ENCODE results near the gene CHRNA3. TPM values are rescaled to one million over a fixed set of nuclear protein-coding genes. Genes with fewer than 3 reads are reported as not detected.

Gene CHRNA3
- total RNA-seq = not detected
- long read RNA-seq = 0 reads

- ATAC-seq (peak; percentile 21), DNase-seq (no peak)
- intact Hi-C loops (cut with micrococcal nuclease) = no loop called here
Observed at GRCh38 chr15:78620527-78621421, at the start of gene CHRNA3. CHRNA3 (minus strand) TSS chr15:78620996; CDS start chr15:78620794, 202 bp downstream.

GRCh38 chr15:78668987-78669386 is 48.2 kb upstream of the CHRNA3 start:
- intact Hi-C loops (cut with micrococcal nuclease) = no loop called here
- ATAC-seq (no peak), DNase-seq (no peak)

DNA sequence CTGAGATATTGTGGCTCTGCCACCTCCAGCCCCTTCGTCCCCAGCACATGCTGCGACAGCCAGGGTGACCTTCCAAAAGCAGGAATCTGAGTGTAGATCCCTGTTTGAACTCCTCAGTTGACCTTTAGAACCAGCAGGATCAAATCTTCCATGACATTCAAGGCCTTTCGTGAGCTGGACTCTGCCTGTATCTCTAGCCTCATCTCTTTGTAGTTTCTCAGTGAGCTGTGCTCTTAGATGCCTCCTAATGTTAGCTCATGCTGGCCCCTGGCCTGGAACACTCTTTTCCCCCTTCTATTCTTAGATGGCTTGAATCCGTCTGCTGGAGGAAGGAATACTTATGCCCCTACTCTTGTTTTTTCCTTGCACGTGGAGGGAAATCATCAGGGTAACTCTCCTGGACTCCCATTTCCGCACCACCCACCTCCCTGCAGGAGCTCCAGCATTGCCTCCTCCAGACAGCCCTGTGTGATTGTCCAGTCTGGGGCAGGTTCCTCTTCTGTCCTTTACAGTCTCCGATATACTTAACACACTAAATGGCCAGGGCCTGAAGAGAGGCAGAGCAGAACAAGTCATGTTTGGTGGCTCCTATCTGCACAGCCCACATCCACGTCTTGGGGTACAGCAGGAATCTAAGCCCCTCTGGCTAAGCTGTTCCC is 46.9 kb upstream of the CHRNA3 start:
- intact Hi-C loops (cut with micrococcal nuclease) = no loop called here
- peak; percentile 71 for ATAC-seq
- DNase-seq = no peak

DNA sequence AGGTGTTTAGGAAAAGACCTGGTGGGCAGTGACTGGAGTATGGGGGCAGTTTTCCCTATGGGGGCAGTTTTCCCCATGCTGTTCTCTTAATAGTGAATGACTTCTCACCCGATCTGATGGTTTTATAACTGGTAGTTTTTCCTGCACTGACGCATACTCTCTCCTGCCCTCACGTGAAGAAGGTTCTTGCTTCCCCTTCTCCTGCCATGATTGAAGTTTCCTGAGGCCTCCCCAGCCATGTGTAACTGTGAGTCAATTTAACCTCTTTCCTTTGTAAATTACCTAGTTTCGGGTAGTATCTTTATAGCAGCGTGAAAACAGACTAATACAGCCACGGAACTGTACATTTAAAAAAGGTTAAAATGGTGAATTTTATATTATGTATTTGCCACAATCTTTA is 45.2 kb upstream of the CHRNA3 start:
- DNase-seq (no peak), ATAC-seq (no peak)
- intact Hi-C loops (cut with micrococcal nuclease) = no loop called here

DNA sequence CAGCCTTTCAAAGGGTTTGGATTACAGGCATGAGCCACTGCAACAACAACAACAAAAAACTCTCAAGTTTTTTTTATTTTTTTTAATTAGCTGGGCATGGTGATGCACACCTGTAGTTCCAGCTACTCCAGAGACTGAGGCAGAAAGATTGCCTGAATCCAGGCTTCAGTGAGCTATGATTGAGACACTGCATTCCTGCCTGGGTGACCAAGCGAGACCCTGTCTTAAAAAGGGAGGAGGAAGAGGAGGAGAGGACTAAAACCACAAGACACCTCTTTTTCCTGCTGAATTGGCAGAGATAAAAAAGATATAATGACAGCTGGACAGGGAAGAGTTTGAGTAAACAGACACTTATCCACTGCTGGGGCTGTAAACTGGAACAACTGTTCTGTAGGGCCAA is 42.9 kb upstream of the CHRNA3 start:
- ATAC-seq = no peak
- intact Hi-C loops (cut with micrococcal nuclease) = no loop called here
- no peak for DNase-seq

- DNase-seq = no peak
- no peak for ATAC-seq
- intact Hi-C loops (cut with micrococcal nuclease) = no loop called here
Observed at GRCh38 chr15:78662028-78662427, 41.2 kb upstream of the CHRNA3 start.

GRCh38 chr15:78661001-78661400 is 40.2 kb upstream of the CHRNA3 start:
- intact Hi-C loops (cut with micrococcal nuclease) = no loop called here
- DNase-seq (no peak), ATAC-seq (no peak)

DNA sequence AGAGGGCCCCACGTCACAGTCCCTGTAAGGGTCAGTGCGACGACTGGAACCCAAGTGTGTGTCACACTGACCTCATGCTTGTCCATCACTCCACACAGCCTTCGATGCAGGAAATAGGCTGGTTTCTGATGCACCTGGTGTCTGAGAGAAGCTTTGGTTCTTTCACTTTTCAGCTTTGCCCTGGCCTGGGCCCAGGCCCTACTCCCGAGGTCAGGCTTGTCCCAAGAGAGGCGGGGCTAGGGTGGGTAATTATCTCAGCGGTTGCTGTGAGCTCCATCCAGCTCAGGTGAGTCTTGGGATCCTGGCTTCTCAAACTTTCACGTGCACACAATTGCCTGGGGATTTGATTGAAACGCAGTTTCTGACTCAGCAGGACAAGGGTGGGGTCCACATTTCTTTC is 39.8 kb upstream of the CHRNA3 start:
- DNase-seq = no peak
- no peak for ATAC-seq
- intact Hi-C loops (cut with micrococcal nuclease) = no loop called here

GRCh38 chr15:78658823-78659222 is 38.0 kb upstream of the CHRNA3 start:
- intact Hi-C loops (cut with micrococcal nuclease) = no loop called here
- DNase-seq (no peak), ATAC-seq (no peak)

- intact Hi-C loops (cut with micrococcal nuclease) = no loop called here
- DNase-seq = no peak
- ATAC-seq = no peak
Observed at GRCh38 chr15:78654272-78654671, 33.5 kb upstream of the CHRNA3 start.

DNA sequence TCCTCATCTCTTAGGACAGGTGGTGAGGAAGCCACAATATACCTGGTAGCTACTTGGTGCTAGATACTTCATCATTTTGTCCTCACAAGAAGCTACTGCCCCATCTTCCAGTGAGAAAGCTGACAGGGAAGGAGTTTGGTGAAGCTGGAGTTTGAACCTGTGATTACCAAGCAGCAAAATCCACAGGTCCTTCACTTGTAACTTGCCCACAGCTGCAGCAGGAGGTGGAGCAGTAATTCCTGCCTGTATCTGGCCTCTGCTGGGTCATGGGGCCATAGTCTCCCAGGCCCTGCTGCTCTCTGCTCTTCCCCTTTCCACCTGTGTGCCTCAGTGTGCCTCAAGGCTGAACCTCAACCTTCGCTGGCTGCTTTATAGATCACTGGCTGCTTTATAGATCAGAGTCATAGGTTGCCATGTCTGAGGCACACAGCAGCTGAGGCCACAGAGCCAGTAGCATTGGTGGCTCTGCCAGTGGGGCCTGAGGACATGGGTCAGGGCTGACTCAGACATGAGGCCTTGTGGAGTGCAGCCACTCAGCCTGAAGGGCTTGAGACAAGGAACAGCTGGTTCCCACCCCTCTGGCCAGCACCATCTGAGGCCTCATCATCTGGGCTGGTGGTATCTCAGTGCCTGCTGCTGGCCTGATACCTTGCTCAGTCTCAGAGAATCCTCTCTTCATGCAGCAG is 31.3 kb upstream of the CHRNA3 start:
- intact Hi-C loops (cut with micrococcal nuclease) = no loop called here
- DNase-seq (no peak), ATAC-seq (no peak)

DNA sequence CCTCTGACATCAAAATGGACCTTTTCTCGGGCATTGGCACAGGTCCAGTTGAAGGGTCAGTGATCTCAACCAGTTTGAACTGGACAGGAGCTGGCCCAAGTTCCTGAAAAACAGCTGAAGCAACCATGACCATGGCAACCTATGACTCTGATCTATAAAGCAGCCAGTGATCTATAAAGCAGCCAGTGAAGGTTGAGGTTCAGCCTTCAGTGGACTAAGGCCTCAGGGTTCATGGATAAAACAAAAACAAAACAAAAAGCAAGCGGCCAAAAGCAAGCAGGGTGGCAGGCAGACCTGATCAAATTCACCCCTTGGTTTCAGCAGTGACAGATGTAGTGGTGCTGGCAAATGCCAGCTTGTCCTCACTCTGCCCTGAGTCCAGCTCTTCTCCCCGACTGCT is 30.2 kb upstream of the CHRNA3 start:
- intact Hi-C loops (cut with micrococcal nuclease) = no loop called here
- no peak for ATAC-seq
- DNase-seq = no peak

- ATAC-seq (peak; percentile 82), DNase-seq (peak; percentile 38)
- intact Hi-C loops (cut with micrococcal nuclease) = no loop called here
Observed at GRCh38 chr15:78650022-78650421, 29.2 kb upstream of the CHRNA3 start.

- DNase-seq (no peak), ATAC-seq (peak; percentile 39)
- intact Hi-C loops (cut with micrococcal nuclease) = loop anchor here (10.0 kb wide), 1 partner anchor 50 kb away; no protein-coding TSS in a partner anchor
Observed at GRCh38 chr15:78645009-78645408, 24.2 kb upstream of the CHRNA3 start.

DNA sequence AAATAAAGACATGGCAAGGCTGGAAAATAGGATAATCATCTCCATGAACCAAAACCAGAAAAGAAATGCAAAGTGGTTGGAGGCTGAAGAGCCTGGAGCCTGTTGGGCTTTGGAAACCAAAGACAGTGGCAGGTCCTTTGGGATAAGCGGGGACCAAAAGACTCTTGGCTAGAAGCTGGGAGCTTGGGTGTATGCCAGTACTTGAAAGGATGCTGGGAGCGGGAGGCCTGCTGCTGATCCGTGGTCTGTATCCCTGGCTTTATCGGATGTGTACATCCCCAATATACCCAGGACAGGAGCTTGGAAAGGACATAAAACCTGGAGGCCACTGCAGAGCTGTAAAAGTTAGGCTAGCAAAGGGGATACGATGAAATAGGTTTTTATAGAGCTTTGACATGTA is 21.5 kb upstream of the CHRNA3 start:
- no peak for DNase-seq
- ATAC-seq = peak; percentile 26
- intact Hi-C loops (cut with micrococcal nuclease) = loop anchor here (10.0 kb wide), 1 partner anchor 52 kb away; no protein-coding TSS in a partner anchor

GRCh38 chr15:78641749-78642275 is 21.0 kb upstream of the CHRNA3 start:
- intact Hi-C loops (cut with micrococcal nuclease) = loop anchor here (10.0 kb wide), 1 partner anchor 53 kb away; no protein-coding TSS in a partner anchor
- ATAC-seq = no peak
- DNase-seq = no peak

GRCh38 chr15:78641102-78641748 is 20.4 kb upstream of the CHRNA3 start, which contains the start of gene CHRNB4:
CHRNB4 (minus strand) TSS chr15:78641210; CDS start chr15:78641133, 77 bp downstream.
- ATAC-seq (peak; percentile 68), DNase-seq (no peak)
- intact Hi-C loops (cut with micrococcal nuclease) = loop anchor here (10.0 kb wide), 1 partner anchor 54 kb away; no protein-coding TSS in a partner anchor

- intact Hi-C loops (cut with micrococcal nuclease) = loop anchor here (10.0 kb wide), 1 partner anchor 54 kb away; no protein-coding TSS in a partner anchor
- ATAC-seq (peak; percentile 43), DNase-seq (no peak)
Observed at GRCh38 chr15:78640527-78641101, 19.8 kb upstream of the CHRNA3 start.

Measured in left ventricle myocardium superior (tissue), 1 donor.